GM21528 (cell line): ENCODE data around the gene CDC6.
"Not testable (repeated sequence)": the region's sequence is repeated elsewhere in the genome, so short reads cannot be mapped to it uniquely, and the experiment has no call there.

Experiments
- ATAC-seq: cut with Tn5 transposase; IDR thresholded peaks from one replicate; pipeline ENCODE4 v1.9.1; 2021; ENCODE audit warnings: mild to moderate bottlenecking, moderate library complexity; ENCODE audit not compliant: unreplicated experiment, low FRiP score

Gene CDC6

GRCh38 chr17:40284085-40284713 is 3.5 kb upstream of the CDC6 start:
- ATAC-seq = no peak

GRCh38 chr17:40286473-40286872 is 1.2 kb upstream of the CDC6 start:
- ATAC-seq = no peak

- ATAC-seq = no peak
Observed at GRCh38 chr17:40287159-40287493, 553 bp upstream of the CDC6 start.

- ATAC-seq = no peak
Observed at GRCh38 chr17:40290629-40291280, 3.1 kb downstream of the CDC6 start.

- no peak for ATAC-seq
Observed at GRCh38 chr17:40291281-40291664, 3.6 kb downstream of the CDC6 start.

GRCh38 chr17:40293363-40293762 is 5.7 kb downstream of the CDC6 start:
- ATAC-seq = no peak

- ATAC-seq = no peak
Observed at GRCh38 chr17:40295488-40296436, 8.1 kb downstream of the CDC6 start.

- ATAC-seq = no peak
Observed at GRCh38 chr17:40297511-40297910, 9.8 kb downstream of the CDC6 start.

GRCh38 chr17:40298726-40299125 is 11.0 kb downstream of the CDC6 start:
- ATAC-seq = no peak

GRCh38 chr17:40299159-40299757 is 11.6 kb downstream of the CDC6 start:
- ATAC-seq = not testable (repeated sequence)

- ATAC-seq = no peak
Observed at GRCh38 chr17:40301315-40301714, 13.6 kb downstream of the CDC6 start.

GRCh38 chr17:40303009-40303657 is 15.5 kb downstream of the CDC6 start:
- ATAC-seq = no peak

- ATAC-seq = no peak
Observed at GRCh38 chr17:40303708-40304551, 16.3 kb downstream of the CDC6 start.

- ATAC-seq = not testable (repeated sequence)
Observed at GRCh38 chr17:40304552-40304863, 16.8 kb downstream of the CDC6 start.

GRCh38 chr17:40304866-40305265 is 17.2 kb downstream of the CDC6 start:
- not testable (repeated sequence) for ATAC-seq

- no peak for ATAC-seq
Observed at GRCh38 chr17:40306395-40306794, 18.7 kb downstream of the CDC6 start.

- no peak for ATAC-seq
Observed at GRCh38 chr17:40307001-40307730, 19.5 kb downstream of the CDC6 start.

- no peak for ATAC-seq
Observed at GRCh38 chr17:40307740-40308239, 20.1 kb downstream of the CDC6 start.
